Liver (tissue), 9 donors: ENCODE data around the gene SPATA31C2. TPM values are rescaled to one million over a fixed set of nuclear protein-coding genes. Genes with fewer than 3 reads are reported as not detected.

Source experiments
- DNase-seq: peaks from one replicate; pipeline ENCODE4 v3.0.0-alpha.2; 2017; ENCODE audit warnings: low spot score
- H3K27ac ChIP-seq, 2 donors: one replicate each; pipeline ENCODE4 v1.7.0; 2013; ENCODE audit warnings: inconsistent platforms in 2 of 2, low read length in 2 of 2, control low read depth in 1 of 2, low read depth in 1 of 2, mild to moderate bottlenecking in 1 of 2
- H3K27me3 ChIP-seq, 4 donors: one replicate each; pipeline versions ENCODE4 v1.6.1 to v1.7.0; 2013; ENCODE audit warnings: low read length in 3 of 4, inconsistent platforms in 1 of 4, mild to moderate bottlenecking in 1 of 4, moderate library complexity in 1 of 4; ENCODE audit not compliant: control insufficient read depth in 4 of 4, insufficient read depth in 4 of 4
- H3K36me3 ChIP-seq, 4 donors: one replicate each; pipeline versions ENCODE4 v1.6.1 to v1.7.0; 2013; ENCODE audit warnings: low read length in 3 of 4, mild to moderate bottlenecking in 3 of 4, low read depth in 1 of 4, moderate library complexity in 1 of 4; ENCODE audit not compliant: control insufficient read depth in 4 of 4, insufficient read depth in 3 of 4
- H3K4me1 ChIP-seq, 4 donors: one replicate each; pipeline versions ENCODE4 v1.6.1 to v1.7.0; 2013; ENCODE audit warnings: low read length in 3 of 4, mild to moderate bottlenecking in 3 of 4, moderate library complexity in 1 of 4; ENCODE audit not compliant: control insufficient read depth in 4 of 4, insufficient read depth in 4 of 4
- H3K4me3 ChIP-seq, 3 donors: one replicate each; pipeline versions ENCODE4 v1.6.1 to v1.7.0; 2013; ENCODE audit warnings: low read length in 3 of 3, control low read depth in 1 of 3, low read depth in 1 of 3, mild to moderate bottlenecking in 1 of 3
- H3K9ac ChIP-seq, 2 donors: one replicate each; pipeline ENCODE4 v1.7.0; 2013; ENCODE audit warnings: low read length in 2 of 2, mild to moderate bottlenecking in 2 of 2, moderate library complexity in 2 of 2, control low read depth in 1 of 2, low read depth in 1 of 2
- H3K9me3 ChIP-seq, 4 donors: one replicate each; pipeline versions ENCODE4 v1.6.1 to v1.7.0; 2013; ENCODE audit warnings: low read length in 3 of 4; ENCODE audit not compliant: control insufficient read depth in 4 of 4
- ATF3 ChIP-seq: IDR thresholded peaks from 2 replicates; pipeline ENCODE4 v1.6.1; 2016; ENCODE audit warnings: antibody characterized with exemption
- CTCF ChIP-seq: fragments of 150-350 bp; IDR thresholded peaks from 2 replicates; pipeline ENCODE4 v1.5.1; 2017; ENCODE audit warnings: improper control_type of control experiment, low read depth, low read length; ENCODE audit not compliant: missing input control
- EGR1 ChIP-seq, 2 donors: IDR thresholded peaks; 2 replicates each; pipeline ENCODE4 v1.6.1; 2016 to 2018; ENCODE audit warnings: antibody characterized with exemption in 2 of 2, low read depth in 2 of 2
- FOXA1 ChIP-seq: IDR thresholded peaks from 2 replicates; pipeline ENCODE4 v1.6.1; 2016; ENCODE audit warnings: antibody characterized with exemption
- FOXA2 ChIP-seq: IDR thresholded peaks from 2 replicates; pipeline ENCODE4 v1.6.1; 2016; ENCODE audit warnings: antibody characterized with exemption
- HNF4A ChIP-seq, 2 donors: conservative IDR thresholded peaks; 2 replicates each; pipeline ENCODE4 v1.6.1; 2016; ENCODE audit warnings: antibody characterized with exemption in 2 of 2, mild to moderate bottlenecking in 2 of 2
- HNF4G ChIP-seq: IDR thresholded peaks from 2 replicates; pipeline ENCODE4 v1.6.1; 2016; ENCODE audit warnings: antibody characterized with exemption
- JUND ChIP-seq, 2 donors: IDR thresholded peaks; 2 replicates each; pipeline ENCODE4 v1.6.1; 2016; ENCODE audit warnings: antibody characterized with exemption in 2 of 2
- MAX ChIP-seq: IDR thresholded peaks from 2 replicates; pipeline ENCODE4 v1.6.1; 2016; ENCODE audit warnings: antibody characterized with exemption
- NR2F2 ChIP-seq: IDR thresholded peaks from 2 replicates; pipeline ENCODE4 v1.6.1; 2016; ENCODE audit warnings: antibody characterized with exemption
- RAD21 ChIP-seq, 2 donors: IDR thresholded peaks; 2 replicates each; pipeline ENCODE4 v1.6.1; 2016; ENCODE audit warnings: antibody characterized with exemption in 2 of 2, mild to moderate bottlenecking in 2 of 2
- REST ChIP-seq: IDR thresholded peaks from 2 replicates; pipeline ENCODE4 v1.6.1; 2016; ENCODE audit warnings: antibody characterized with exemption, mild to moderate bottlenecking
- RXRA ChIP-seq, 2 donors: IDR thresholded peaks; 2 replicates each; pipeline ENCODE4 v1.6.1; 2017 to 2018; ENCODE audit warnings: antibody characterized with exemption in 2 of 2, mild to moderate bottlenecking in 1 of 2
- TAF1 ChIP-seq: conservative IDR thresholded peaks from 2 replicates; pipeline ENCODE4 v1.6.1; 2016; ENCODE audit warnings: antibody characterized with exemption, mild to moderate bottlenecking
- YY1 ChIP-seq: IDR thresholded peaks from 2 replicates; pipeline ENCODE4 v1.6.1; 2016; ENCODE audit warnings: antibody characterized with exemption, mild to moderate bottlenecking
- ZBTB33 ChIP-seq: IDR thresholded peaks from 2 replicates; pipeline ENCODE4 v1.6.1; 2016; ENCODE audit warnings: antibody characterized with exemption
- WGBS: extraction: QIAGEN DNeasy Blood & Tissue Kit; methylation state at CpG from one replicate; pipeline ENCODE4 v1.1.7; 2013; 5-methylcytosine and 5-hydroxymethylcytosine counted together
- polyA plus RNA-seq, 2 donors: library from polyadenylated mRNA; stranded (reverse) in 1 of 2; unstranded in 1 of 2; fragments of 200-250 nt in 1 of 2; fragments of >200 nt in 1 of 2; fragmentation: Nextera tagmentation in 1 of 2; extraction: Ambion mirVana in 1 of 2; gene quantifications; one replicate each; pipeline versions ENCODE4 v1.2.1 to v1.2.3, GENCODE V29; 2013 to 2015
- total RNA-seq, 2 donors: library from RNA; depleted of rRNA; stranded (reverse); fragments of >200 nt; gene quantifications; one replicate each; pipeline ENCODE4 v1.2.3, GENCODE V29; 2014
- donor health status: healthy.
- donor health status: healthy.
- donor health status: healthy.
- donor health status: healthy.
- donor health status: healthy.

The SPATA31C2 gene
- total and polyA plus RNA-seq, 4 donors: not detected

- H3K4me1 ChIP-seq: peaks cover 0 to 5% (median 1%) of the 10 kb centered on the region in 4 donors
- H3K9me3 ChIP-seq: no peaks in the 10 kb centered on the region
- peak; percentile 48 for DNase-seq
- 72% methylated on average over 10 of the region's 10 CpGs for WGBS
- no peak overlapping the region for H3K27ac ChIP-seq
- no peak overlapping the region for H3K9ac ChIP-seq
- H3K27me3 ChIP-seq: no peaks in the 10 kb centered on the region
- TF ChIP-seq HNF4A (conservative IDR thresholded peaks at IDR 0.05): peak; percentile 4 to 74
- TF ChIP-seq EGR1 (IDR thresholded peaks at IDR 0.05; ENCODE audit: low read depth in 2 of 2): no peak
- no peak for TF ChIP-seq TAF1
- peak in 1 of 2 donors; percentile 48 for TF ChIP-seq RXRA (IDR thresholded peaks at IDR 0.05)
- no peak for TF ChIP-seq YY1
- TF ChIP-seq RAD21 (IDR thresholded peaks at IDR 0.05): peak; percentile 85 to 86
- no peak for TF ChIP-seq FOXA1
- TF ChIP-seq ATF3: no peak
- TF ChIP-seq CTCF: peak; percentile 63
- TF ChIP-seq FOXA2: no peak
- no peak for TF ChIP-seq JUND (IDR thresholded peaks at IDR 0.05)
- no peak for TF ChIP-seq MAX
- TF ChIP-seq HNF4G: no peak
- TF ChIP-seq REST: no peak
- H3K4me3 ChIP-seq: no peak overlapping the region
- H3K36me3 ChIP-seq: no peaks in the 10 kb centered on the region
Observed at GRCh38 chr9:88173378-88173999, 35.2 kb upstream of the SPATA31C2 start.

- Histone ChIP-seq H3K4me3 (no peak overlapping the region), H3K27ac (no peak overlapping the region), H3K4me1 (peaks cover 0 to 5% (median 1%) of the 10 kb centered on the region in 4 donors), H3K9me3 (peaks cover 0 to 3% (median 0%) of the 10 kb centered on the region in 4 donors), H3K9ac (no peak overlapping the region), H3K36me3 (no peaks in the 10 kb centered on the region), H3K27me3 (no peaks in the 10 kb centered on the region)
- TF ChIP-seq RAD21 (IDR thresholded peaks at IDR 0.05) (peak; percentile 22), RXRA (IDR thresholded peaks at IDR 0.05) (peak in 1 of 2 donors; percentile 38), HNF4G (no peak), ZBTB33 (no peak), HNF4A (conservative IDR thresholded peaks at IDR 0.05) (peak in 1 of 2 donors; percentile 34), NR2F2 (no peak), YY1 (peak; percentile 34), JUND (IDR thresholded peaks at IDR 0.05) (peak in 1 of 2 donors; percentile 25)
- DNase-seq: no peak
Observed at GRCh38 chr9:88169700-88170099, 31.4 kb upstream of the SPATA31C2 start.
